Measurements from ENCODE around the gene CELF4. TPM values are rescaled to one million over a fixed set of nuclear protein-coding genes. Genes with fewer than 3 reads are reported as not detected.

Gene CELF4
- total RNA-seq, 2 experiments from 2014 or later, result not detected

- CTCF ChIA-PET, result no interaction called here
- POLR2A ChIA-PET, result no interaction called here
These were observed 340.3 kb downstream of the CELF4 start for GRCh38 chr18:37225279-37225678.

- POLR2A ChIA-PET, result no interaction called here
- CTCF ChIA-PET, result no interaction called here
These were observed 342.6 kb downstream of the CELF4 start for GRCh38 chr18:37222999-37223378.

DNA sequence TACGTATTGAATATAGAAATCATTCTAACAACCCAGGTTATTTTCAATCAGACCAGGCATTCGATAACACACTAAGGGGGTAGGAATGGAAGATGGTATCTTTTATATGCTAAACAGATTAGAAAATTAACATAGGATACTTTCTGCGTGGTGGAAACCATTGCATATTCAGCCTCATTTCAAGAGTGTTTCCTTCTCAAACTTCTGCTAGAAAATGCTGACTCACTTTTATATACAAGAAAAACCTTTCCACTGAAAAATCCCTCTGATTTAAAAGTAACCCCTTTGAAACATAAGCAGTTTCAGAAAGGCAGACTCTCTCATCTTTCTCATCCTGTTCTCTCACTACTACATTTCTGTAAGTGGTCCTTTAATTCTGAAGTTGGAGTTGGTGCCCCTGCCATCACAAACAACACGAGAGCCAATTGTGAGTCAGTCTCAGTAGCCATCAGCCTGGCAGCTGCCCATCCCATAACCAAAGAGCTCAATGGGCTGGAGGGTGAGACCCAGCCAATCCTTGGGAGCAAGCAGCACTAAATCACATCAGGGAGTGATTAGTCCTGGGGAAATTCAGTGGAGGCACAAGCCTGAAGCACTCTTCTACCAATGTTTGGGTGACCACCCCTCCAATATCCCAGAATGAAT, 343.1 kb downstream of the CELF4 start:
- ChIA-PET CTCF (no interaction called here), POLR2A (no interaction called here)

GRCh38 chr18:37219257-37219656, 346.3 kb downstream of the CELF4 start:
- POLR2A ChIA-PET, result no interaction called here
- CTCF ChIA-PET, result no interaction called here

DNA sequence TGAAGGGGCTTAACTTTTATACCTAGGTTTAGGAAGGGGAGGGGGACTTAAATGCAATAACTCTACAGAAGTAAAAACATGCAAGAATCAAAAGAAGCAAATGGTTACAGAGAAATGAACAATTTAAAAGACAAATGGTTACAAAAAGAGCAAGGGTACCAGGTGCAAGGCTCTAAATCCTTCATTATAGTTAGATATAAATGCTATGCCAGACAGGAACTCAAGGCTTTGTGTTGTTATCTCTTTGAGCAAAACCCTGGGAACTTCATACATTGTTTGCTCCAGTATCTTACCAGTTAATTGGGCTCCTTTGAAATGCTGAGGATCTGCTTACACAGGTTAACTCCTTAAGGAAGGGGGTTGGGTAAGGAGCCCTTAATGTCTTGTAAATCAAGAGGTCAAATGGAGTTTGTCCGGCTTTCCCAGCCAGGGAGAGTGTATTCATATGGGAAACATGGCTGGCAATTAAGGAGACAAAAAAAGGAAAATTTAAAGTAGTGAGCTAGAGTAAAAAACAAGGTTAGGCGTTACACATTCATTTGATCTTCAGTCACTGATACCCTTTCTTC, 347.5 kb downstream of the CELF4 start:
- ChIA-PET POLR2A (no interaction called here), CTCF (no interaction called here)

DNA sequence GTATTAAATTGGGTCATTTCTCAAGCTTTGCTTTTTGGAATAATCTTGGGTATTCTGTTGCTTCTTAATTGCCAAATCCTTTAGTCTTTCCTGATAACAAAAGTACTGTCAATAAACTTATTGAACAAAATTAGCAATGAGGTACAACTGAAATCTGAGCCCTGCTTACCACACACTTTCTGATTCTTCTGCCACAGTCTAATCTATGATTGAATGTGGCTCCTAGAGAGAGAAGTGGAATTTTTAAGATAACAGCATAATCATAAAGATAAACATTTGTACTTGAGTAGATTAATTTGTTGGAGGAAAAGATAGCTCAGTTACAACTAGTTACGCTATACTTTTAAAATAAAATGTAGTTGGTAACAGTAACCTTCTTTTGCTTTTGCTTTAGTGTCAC, 354.8 kb downstream of the CELF4 start:
- CTCF ChIA-PET, result no interaction called here
- POLR2A ChIA-PET, result no interaction called here

DNA sequence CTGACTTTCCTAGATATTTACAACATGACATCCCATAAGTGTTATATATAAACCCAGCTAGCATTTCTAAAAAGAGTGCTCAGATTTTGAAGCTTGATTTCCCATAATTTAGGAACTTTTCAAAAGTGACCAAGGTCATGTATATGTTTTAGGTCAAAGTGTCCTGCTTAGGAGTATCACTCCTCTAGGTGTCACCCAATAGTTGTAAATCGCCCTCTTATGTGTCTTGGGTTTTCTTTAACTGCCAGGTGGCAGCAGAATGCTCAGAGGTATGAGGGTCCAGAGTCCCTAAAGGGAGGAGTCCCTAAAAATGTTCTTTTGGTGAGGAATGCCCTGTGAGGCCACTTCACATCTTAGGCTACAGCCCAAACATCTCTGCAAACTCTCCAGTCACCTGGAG, 358.3 kb downstream of the CELF4 start:
- POLR2A ChIA-PET, result no interaction called here
- CTCF ChIA-PET, result no interaction called here

GRCh38 chr18:37199741-37200140, 365.9 kb downstream of the CELF4 start:
- ChIA-PET POLR2A (no interaction called here), CTCF (no interaction called here)

Data from activated CD8-positive, alpha-beta memory T cell treated with anti-CD3 and anti-CD28 coated beads for 36 hours (primary cell).